CD4-positive, alpha-beta T cell treated with Interleukin-6 at 100 ng/mL for 8 hours (primary cell): ENCODE data around the gene MR1.

Experiments
- DNase-seq: peaks from one replicate; pipeline ENCODE4 v3.0.0-alpha.2; 2020; ENCODE audit warnings: mixed read lengths, low spot score

The MR1 gene

GRCh38 chr1:181091309-181092040 is 57.7 kb downstream of the MR1 start:
- DNase-seq = no peak

GRCh38 chr1:181092056-181092455 is 58.3 kb downstream of the MR1 start:
- DNase-seq = no peak

GRCh38 chr1:181092883-181093458 is 59.2 kb downstream of the MR1 start:
- no peak for DNase-seq

- DNase-seq = no peak
Measured at GRCh38 chr1:181094416-181095212, 60.8 kb downstream of the MR1 start.

GRCh38 chr1:181095260-181095659 is 61.5 kb downstream of the MR1 start:
- DNase-seq = no peak

- no peak for DNase-seq
Measured at GRCh38 chr1:181095763-181096184, 62.0 kb downstream of the MR1 start.

GRCh38 chr1:181097242-181097641 is 63.5 kb downstream of the MR1 start:
- no peak for DNase-seq

- DNase-seq = peak; percentile 21
Measured at GRCh38 chr1:181099152-181100014, 65.6 kb downstream of the MR1 start.

GRCh38 chr1:181100015-181100905 is 66.5 kb downstream of the MR1 start:
- DNase-seq = no peak

- DNase-seq = no peak
Measured at GRCh38 chr1:181100934-181101333, 67.2 kb downstream of the MR1 start.

- DNase-seq = no peak
Measured at GRCh38 chr1:181101581-181102226, 67.9 kb downstream of the MR1 start.

GRCh38 chr1:181102841-181103240 is 69.1 kb downstream of the MR1 start:
- no peak for DNase-seq

GRCh38 chr1:181103399-181103798 is 69.6 kb downstream of the MR1 start:
- DNase-seq = no peak

GRCh38 chr1:181104042-181104789 is 70.4 kb downstream of the MR1 start:
- DNase-seq = no peak

GRCh38 chr1:181104790-181105133 is 71.0 kb downstream of the MR1 start:
- peak; percentile 29 for DNase-seq

GRCh38 chr1:181105134-181106021 is 71.6 kb downstream of the MR1 start:
- peak; percentile 94 for DNase-seq

- DNase-seq = no peak
Measured at GRCh38 chr1:181106022-181106312, 72.2 kb downstream of the MR1 start.

- no peak for DNase-seq
Measured at GRCh38 chr1:181106479-181106878, 72.7 kb downstream of the MR1 start.

GRCh38 chr1:181107711-181108110 is 73.9 kb downstream of the MR1 start:
- no peak for DNase-seq
